ENCODE measurements around the gene CCDC71L. TPM values are rescaled to one million over a fixed set of nuclear protein-coding genes. Genes with fewer than 3 reads are reported as not detected.

CCDC71L gene
- total RNA-seq, 2 donors from 2014 or later, result 26.1 to 26.8 TPM

GRCh38 chr7:106664343-106664742, 3.4 kb upstream of the CCDC71L start:
- no peaks in the 10 kb centered on the region for H3K36me3 ChIP-seq (ENCODE audit: control insufficient read depth, insufficient read depth, low read length)
- no peak overlapping the region for H3K27ac ChIP-seq (ENCODE audit: low read depth, low read length)
- WGBS, 2 experiments (ENCODE audit: insufficient coverage in 1 of 2, insufficient read length in 1 of 2), result 96% methylated on average over 2 of the region's 3 CpGs; no CpG with 5 or more reads in 1 of the 2 experiments
- no peak for DNase-seq
- no peaks in the 10 kb centered on the region for H3K36me3 Mint-ChIP-seq (ENCODE audit: low read depth)
- peaks cover 3% of the 10 kb centered on the region for H3K9me3 Mint-ChIP-seq
- TF ChIP-seq CTCF (conservative IDR thresholded peaks at IDR 0.05), result no peak
- H3K9me3 ChIP-seq (ENCODE audit: control insufficient read depth, low read length), result no peaks in the 10 kb centered on the region
- H3K4me3 Mint-ChIP-seq, result no peak overlapping the region
- H3K4me1 ChIP-seq (ENCODE audit: control insufficient read depth, insufficient read depth, low read length), result no peaks in the 10 kb centered on the region
- no peak overlapping the region for H3K27ac Mint-ChIP-seq
- H3K27me3 ChIP-seq (ENCODE audit: control insufficient read depth, insufficient read depth, low read length, poor library complexity, severe bottlenecking), result no peaks in the 10 kb centered on the region
- H3K4me1 Mint-ChIP-seq, result no peaks in the 10 kb centered on the region
- H3K27me3 Mint-ChIP-seq (ENCODE audit: insufficient read depth), result peaks cover 3% of the 10 kb centered on the region
- H3K4me3 ChIP-seq (ENCODE audit: low read length), result no peak overlapping the region
- no peak overlapping the region for H3K9ac ChIP-seq (ENCODE audit: extremely low read depth, low read length, poor library complexity, severe bottlenecking)

GRCh38 chr7:106659963-106660861, 746 bp downstream of the CCDC71L start:
- Histone ChIP-seq H3K4me1 (ENCODE audit: control insufficient read depth, insufficient read depth, low read length) (no peaks in the 10 kb centered on the region), H3K36me3 (ENCODE audit: control insufficient read depth, insufficient read depth, low read length) (no peaks in the 10 kb centered on the region), H3K9ac (ENCODE audit: extremely low read depth, low read length, poor library complexity, severe bottlenecking) (peak overlapping the region; percentile 81), H3K27ac (ENCODE audit: low read depth, low read length) (peak overlapping the region; percentile 90), H3K9me3 (ENCODE audit: control insufficient read depth, low read length) (no peaks in the 10 kb centered on the region), H3K27me3 (ENCODE audit: control insufficient read depth, insufficient read depth, low read length, poor library complexity, severe bottlenecking) (no peaks in the 10 kb centered on the region), H3K4me3 (ENCODE audit: low read length) (peak overlapping the region; percentile 96)
- H3K9me3 Mint-ChIP-seq, result no peaks in the 10 kb centered on the region
- peak; percentile 94 for TF ChIP-seq CTCF (conservative IDR thresholded peaks at IDR 0.05)
- peaks cover 3% of the 10 kb centered on the region for H3K27me3 Mint-ChIP-seq (ENCODE audit: insufficient read depth)
- peak overlapping the region; percentile 87 for H3K27ac Mint-ChIP-seq
- WGBS, 2 experiments (ENCODE audit: insufficient coverage in 1 of 2, insufficient read length in 1 of 2), result 0% methylated on average over 18 to 101 of the region's 101 CpGs
- H3K4me3 Mint-ChIP-seq, result peak overlapping the region; percentile 75
- no peaks in the 10 kb centered on the region for H3K36me3 Mint-ChIP-seq (ENCODE audit: low read depth)
- DNase-seq, result peak; percentile 97
- H3K4me1 Mint-ChIP-seq, result peaks cover 5% of the 10 kb centered on the region

GRCh38 chr7:106659166-106659962, 1.6 kb downstream of the CCDC71L start:
- peak overlapping the region; percentile 27 for H3K27ac Mint-ChIP-seq

More at GRCh38 chr7:106659166-106659962, 1.6 kb downstream of the CCDC71L start:
- no peak for TF ChIP-seq CTCF (conservative IDR thresholded peaks at IDR 0.05)
- Mint-ChIP-seq H3K36me3 (ENCODE audit: low read depth) (no peaks in the 10 kb centered on the region), H3K4me3 (peak overlapping the region; percentile 75), H3K4me1 (peaks cover 5% of the 10 kb centered on the region), H3K27me3 (ENCODE audit: insufficient read depth) (peaks cover 3% of the 10 kb centered on the region), H3K9me3 (no peaks in the 10 kb centered on the region)
- 27 to 48% methylated on average over 4 to 12 of the region's 12 CpGs for WGBS, 2 experiments (ENCODE audit: insufficient coverage in 1 of 2, insufficient read length in 1 of 2)
- H3K27ac ChIP-seq (ENCODE audit: low read depth, low read length), result no peak overlapping the region
- H3K27me3 ChIP-seq (ENCODE audit: control insufficient read depth, insufficient read depth, low read length, poor library complexity, severe bottlenecking), result no peaks in the 10 kb centered on the region
- DNase-seq, result no peak
- H3K9me3 ChIP-seq (ENCODE audit: control insufficient read depth, low read length), result no peaks in the 10 kb centered on the region
- H3K4me1 ChIP-seq (ENCODE audit: control insufficient read depth, insufficient read depth, low read length), result no peaks in the 10 kb centered on the region
- peak overlapping the region; percentile 81 for H3K9ac ChIP-seq (ENCODE audit: extremely low read depth, low read length, poor library complexity, severe bottlenecking)
- no peaks in the 10 kb centered on the region for H3K36me3 ChIP-seq (ENCODE audit: control insufficient read depth, insufficient read depth, low read length)
- peak overlapping the region; percentile 96 for H3K4me3 ChIP-seq (ENCODE audit: low read length)

Measured in endodermal cell (in vitro differentiated cells).